ENCODE measurements around the gene TMEM53.

GRCh38 chr1:44603718-44604117, 70.6 kb downstream of the TMEM53 start:
- no peak for TF ChIP-seq RFX5 (IDR thresholded peaks at IDR 0.05; ENCODE audit: low read length)
- TF ChIP-seq GATA2 (CRISPR knock-in tag; IDR thresholded peaks at IDR 0.05), result no peak
- TF ChIP-seq CTCF (IDR thresholded peaks at IDR 0.05), result no peak
- no peak for TF ChIP-seq MAX (IDR thresholded peaks at IDR 0.05; ENCODE audit: low read depth)
- TF ChIP-seq RXRA (IDR thresholded peaks at IDR 0.05; ENCODE audit: borderline replicate concordance, low read depth), result no peak
- no peak for TF ChIP-seq FOSL2 (IDR thresholded peaks at IDR 0.05; ENCODE audit: borderline replicate concordance, low read depth)
- no peak for TF ChIP-seq CHD2 (IDR thresholded peaks at IDR 0.05; ENCODE audit: low read length, partially characterized antibody)
- no peak for TF ChIP-seq SMC3 (IDR thresholded peaks at IDR 0.05; ENCODE audit: low read depth, low read length)
- TF ChIP-seq PBX3 (IDR thresholded peaks at IDR 0.05), result no peak
- TF ChIP-seq JUND (IDR thresholded peaks at IDR 0.05), result no peak
- no peak for TF ChIP-seq MEF2A (IDR thresholded peaks at IDR 0.05; ENCODE audit: borderline replicate concordance, low read depth)
